Mucosa of gallbladder (tissue), 1 donor: Measurements from ENCODE around the gene DSCAM. TPM values are rescaled to one million over a fixed set of nuclear protein-coding genes. Genes with fewer than 3 reads are reported as not detected.

Source experiments
- DNase-seq: peaks from one replicate; pipeline ENCODE4 v3.0.0-alpha.2; 2020; ENCODE audit warnings: low spot score
- total RNA-seq: library from RNA; stranded (reverse); gene quantifications from one replicate; pipeline ENCODE4 v1.2.1, GENCODE V29; 2021
- donor health status: DM: no; HTN: no; CAD: no.

Gene DSCAM
- total RNA-seq, 1 donor from 2014 or later: 0.09 TPM

DNA sequence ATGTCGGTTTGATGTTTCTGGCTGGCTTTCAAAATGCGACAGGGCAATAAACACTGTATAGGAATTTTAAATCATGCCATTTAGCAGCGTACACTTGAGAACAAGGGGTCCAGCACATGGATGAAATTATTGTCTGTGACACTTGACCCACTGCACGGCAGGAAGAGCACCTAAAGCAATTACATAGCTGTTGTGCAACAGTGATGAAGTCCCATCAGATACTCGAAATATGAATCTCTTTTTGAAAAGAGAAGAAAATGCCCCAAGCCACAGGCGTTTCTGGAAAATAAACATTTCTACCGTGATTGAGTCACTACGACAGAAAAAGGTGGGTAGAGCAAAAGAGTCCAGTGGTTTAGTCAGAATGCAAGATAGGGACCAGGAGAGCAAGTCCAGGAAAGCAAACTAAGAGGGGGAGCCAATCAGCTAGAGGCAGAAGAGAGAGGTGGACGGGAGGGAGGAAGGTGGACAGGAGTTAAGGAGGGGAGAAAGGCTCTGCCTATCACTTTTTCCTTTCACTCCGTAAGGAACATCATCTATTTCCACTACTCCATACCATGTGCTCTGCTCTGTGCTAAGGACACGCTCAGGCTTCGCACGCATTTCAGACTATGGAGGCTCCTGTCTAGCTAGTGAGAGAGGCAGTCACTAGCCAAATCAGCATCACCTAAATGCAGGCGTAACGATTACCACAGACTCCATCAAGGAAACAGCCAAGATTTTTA lies 6.4 kb downstream of the DSCAM start:
- no peak for DNase-seq

DNA sequence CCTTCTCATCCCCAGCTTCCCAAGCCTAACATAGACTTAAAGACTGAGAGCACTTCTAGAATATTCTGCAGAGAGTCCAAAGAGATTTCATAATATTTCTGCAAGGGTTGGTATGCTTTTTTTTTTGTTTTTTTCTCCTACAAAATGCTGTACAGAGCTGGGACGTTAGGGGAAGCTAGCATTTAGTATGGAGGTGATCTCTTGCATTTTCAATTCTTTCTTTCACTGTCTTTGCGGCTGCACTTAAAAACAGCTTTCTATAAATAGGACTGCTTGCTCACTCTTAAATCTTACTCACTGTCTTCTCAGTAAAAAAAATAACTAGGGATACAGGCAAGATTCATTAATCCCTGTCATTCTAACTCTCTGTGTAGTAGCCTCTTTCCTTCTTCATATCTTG lies 7.4 kb downstream of the DSCAM start:
- DNase-seq: no peak

DNA sequence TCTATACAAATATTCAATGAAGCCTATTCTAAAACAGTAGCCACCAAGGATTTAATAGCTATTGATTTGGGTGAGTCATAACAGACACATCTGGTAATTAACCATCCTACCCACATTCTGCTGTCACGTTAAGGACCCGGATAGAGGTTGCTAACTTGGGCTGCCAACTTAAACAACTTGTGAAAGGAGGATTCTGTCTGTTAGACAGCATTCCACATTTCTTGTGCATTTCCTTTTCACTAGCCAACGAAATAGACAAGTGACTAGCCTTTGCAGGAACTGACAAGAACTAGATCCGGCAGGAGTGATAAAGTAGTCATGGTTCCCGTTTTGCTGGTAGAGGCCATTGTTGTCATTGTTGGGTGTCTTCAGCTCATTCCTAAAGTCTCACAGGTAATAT lies 9.5 kb downstream of the DSCAM start:
- no peak for DNase-seq

DNA sequence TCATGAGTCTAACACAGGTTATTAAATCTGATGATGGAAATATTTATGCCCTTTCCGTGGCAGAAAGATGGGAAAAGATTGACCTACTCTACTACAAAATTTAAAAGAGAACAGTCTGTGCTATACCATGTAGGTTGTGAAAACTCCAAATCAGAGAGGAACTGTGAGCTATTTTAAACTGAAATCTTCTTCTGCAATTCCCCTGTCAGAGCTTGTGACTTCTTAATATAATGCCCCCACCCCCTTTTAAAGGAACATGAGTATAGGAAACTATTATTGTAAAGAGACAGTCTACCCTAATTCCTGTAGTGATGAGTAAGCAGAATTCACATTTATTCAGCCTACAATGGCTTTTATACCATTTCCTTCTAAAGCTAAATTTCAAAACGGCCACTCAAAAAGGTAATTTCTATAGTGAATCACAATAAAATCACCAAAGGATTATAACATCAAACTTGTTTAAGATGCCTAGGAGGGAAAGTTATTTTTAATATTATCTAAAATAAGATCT lies 11.7 kb downstream of the DSCAM start:
- no peak for DNase-seq

DNA sequence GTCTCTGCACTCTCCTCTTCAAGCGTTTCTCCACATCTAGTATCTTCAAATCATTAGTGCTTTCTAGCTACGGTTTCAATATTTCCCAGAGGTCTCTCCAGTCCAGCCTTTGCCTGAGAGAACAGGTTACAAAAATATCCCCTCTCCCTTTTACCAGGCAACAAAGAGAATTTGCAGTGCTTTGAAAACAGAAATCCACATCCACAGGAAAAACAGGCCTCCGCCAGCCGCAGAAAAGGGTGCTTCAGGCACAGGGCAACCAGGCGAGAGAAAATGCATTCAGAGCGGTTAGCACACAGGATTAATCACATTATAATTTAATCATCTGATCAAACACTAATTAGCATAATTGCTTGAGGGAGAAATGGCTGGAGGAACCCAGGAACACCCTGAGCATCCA lies 13.8 kb downstream of the DSCAM start:
- DNase-seq: no peak

DNA sequence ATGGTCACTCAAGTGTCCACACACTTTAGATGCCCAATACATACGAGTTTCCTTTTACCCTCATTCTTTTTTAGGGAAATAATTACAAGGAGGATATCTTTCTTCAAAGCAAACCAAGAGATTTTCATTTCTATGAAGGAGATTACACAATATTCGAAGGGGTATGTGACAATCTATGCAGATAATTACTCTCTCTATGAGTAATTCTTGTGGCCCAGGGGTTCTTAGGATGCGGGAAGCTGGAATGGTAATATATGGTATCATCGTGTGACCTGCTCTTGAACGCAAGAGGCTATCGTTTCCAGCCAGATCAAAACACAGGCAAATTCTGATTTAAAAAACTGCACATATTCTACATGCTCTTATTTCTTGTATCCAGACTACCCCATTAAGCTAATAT lies 14.6 kb downstream of the DSCAM start:
- no peak for DNase-seq

DNA sequence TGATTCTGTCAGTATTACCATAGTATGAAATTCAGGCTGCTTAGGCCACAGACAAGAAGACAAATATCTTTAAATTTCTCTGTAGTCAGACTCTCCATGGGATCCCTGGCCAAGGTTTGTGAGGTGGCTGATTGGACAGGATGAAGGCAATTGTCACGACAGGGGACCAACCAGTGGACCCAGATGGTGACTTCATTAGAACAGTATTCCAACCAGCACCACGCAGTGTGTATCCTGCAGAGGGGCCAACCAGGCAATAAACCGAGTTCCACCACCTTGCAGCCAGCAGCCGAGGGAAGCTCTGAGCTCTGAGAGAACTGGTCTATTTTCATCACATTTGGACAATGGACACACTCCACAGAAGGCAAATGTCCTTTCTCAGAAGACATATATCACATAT lies 16.1 kb downstream of the DSCAM start:
- no peak for DNase-seq

DNA sequence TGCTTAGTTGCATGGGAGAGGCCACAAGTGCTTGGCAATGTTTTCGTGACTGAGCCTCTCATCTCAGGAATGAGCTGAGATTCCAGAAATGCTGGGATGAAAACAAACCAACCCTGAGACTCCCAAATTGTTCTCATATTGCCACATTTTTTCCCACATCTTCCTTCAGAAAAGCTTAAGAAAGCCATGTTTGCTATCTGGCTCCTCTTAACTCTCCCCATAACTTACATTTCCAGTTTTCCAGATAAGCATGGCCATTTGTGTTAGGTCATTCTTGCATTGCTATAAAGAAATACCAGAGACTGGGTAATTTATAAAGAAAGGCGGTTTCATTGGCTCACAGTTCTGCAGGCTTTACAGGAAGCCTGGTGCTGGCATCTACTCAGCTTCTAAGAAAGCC lies 17.2 kb downstream of the DSCAM start:
- no peak for DNase-seq

DNA sequence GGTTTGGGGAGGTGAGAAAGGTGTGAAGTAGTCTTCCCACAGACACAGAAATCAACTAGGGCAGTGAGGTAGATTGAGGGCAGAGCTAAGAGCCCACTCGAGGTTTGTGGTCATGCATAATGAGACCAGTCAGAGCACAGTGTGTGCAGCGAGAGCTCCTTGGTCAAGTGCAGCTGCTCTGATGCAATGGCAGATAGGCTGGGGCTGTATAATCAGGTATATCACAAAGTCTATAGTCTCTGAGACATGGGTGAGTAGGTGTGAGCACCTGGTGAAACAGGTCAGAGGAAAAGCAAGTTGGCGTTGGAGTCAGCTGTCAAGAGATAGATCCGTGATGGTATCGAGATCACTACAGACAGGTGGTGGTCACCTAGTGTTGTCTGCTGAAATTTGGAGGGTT lies 17.6 kb downstream of the DSCAM start:
- no peak for DNase-seq

DNA sequence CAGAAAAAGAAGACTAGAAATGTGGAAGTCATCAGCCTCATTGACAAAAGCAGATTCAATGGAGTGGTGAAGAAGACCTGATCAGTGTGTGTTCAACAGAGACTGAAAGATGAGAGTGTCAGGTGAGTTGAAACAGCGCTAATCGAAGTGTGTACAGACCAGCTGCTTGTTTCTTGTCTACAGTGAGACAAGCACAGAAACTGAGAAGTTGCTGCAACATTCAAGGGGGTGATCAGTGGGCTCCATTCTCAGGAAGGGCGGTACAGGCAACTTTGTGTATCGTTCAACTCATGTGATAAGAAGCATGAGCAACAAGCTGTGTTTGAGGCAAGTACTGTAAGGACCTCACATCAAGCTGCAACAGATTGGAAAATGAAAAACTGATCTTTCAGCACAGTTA lies 19.4 kb downstream of the DSCAM start:
- DNase-seq: no peak

DNA sequence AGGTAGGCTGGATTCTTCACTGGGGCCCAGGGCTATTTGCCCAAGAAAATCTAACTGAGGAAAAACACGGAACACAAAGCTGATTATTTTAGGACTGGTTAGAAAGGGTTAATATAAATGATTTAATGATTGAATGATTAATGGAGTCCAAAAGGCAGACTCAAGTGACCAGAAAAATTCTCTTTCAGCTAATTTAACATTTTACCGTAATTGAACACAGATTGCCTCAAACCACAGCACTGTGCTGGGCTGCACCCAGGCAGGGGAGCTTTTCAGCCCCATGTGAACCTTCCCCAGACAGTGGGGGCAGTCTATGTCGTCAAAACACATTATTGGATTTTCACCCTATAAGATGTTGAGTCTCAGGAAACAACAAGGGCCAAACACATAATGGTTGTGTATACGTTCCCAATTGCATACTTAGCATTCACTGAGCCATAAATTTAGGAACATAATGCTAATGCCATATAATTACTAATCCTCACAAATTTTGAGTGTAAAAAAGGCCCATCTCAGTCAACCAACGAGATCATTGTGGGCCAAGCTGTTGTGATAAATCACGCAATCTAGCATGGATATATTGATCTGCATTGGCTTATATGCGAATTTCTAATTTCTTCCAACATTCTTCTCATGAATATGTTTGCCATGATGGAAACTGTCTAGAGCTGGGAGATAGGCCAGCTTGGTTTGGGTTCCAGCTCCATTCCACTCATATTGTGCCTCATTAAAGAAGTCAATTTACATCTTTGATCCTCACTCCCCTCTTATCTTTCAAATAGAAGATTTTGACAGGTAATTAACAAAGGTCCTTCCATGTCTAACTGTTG lies 27.7 kb downstream of the DSCAM start:
- no peak for DNase-seq

DNA sequence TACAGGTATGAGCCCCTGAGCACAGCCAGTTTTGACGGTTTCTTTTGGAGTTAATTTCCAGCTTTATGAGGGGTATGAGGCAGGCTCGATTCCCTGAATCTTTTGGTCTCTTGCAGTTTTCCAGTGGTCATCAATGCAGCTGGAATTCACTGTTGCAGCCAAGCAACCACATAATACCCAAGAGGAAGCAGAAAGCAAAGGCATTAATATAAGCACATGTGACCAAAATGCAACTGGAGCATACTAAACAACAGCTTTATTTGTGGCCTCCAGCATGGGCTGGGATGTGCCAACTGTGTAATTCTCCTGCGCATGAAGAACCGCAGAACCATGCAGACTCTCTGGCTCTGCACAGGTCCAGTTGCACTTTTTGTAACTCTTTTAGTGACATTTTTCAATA lies 33.0 kb downstream of the DSCAM start:
- DNase-seq: no peak

DNA sequence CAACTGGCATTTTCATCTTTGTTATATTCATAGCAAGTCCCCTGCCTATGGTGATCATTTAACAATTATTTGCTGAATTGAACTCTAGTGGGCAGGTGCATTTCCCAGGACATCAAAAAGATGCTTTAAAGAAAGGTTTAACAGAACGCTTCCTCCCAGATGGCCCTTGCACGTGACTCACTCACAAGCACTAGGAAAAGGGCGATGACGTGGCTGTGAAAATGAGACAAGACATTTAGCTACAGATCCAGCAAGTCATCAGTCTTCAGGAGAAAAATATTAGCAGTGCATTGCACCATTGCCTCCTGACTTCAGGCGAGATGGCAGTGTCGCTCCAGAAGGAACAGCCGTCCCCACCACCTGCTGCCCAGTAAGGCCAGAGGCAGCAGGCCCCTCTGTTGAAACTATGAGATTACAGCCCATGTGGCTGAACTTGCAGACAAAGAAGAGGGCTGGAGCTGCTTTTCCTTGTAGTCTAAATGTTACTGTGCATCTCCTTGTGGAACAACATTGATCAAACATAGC lies 37.2 kb downstream of the DSCAM start:
- DNase-seq: no peak

DNA sequence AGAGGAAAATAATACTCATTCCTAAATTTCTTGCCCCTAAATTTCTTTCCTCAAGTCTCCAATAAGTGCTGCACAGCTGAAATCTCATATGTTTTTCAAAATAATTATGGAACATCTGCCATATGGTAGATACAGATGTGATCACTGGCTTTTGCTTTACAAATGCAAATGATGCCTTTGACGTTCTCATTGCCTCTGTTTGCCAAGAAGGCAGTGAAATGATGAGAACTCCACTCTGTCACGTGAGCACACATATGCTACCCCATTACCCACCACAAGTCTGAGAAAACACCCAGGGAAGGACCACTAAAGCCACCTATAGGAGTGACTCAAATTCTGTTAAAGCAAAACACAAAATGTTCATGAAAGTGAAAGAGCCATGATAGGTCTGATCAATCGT lies 43.9 kb downstream of the DSCAM start:
- no peak for DNase-seq

DNA sequence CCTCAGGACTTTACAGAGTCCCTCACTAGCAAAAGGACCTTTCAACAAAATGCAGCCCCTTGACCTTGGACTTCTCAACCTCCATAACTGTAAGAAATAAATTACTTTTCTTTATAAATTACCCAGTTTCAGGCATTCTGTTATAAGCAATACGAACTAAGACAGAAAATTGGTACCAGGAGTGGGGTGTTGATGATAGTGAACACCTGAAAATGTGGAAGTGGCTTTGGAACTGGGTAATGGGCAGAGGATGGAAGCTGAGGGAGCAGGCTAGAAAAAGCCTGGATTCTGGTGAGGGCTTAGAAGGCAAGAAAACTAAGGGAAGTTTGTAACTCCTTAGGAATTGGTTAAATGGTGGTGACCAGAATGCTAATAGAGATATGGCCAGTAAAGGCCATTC lies 46.8 kb downstream of the DSCAM start:
- no peak for DNase-seq

DNA sequence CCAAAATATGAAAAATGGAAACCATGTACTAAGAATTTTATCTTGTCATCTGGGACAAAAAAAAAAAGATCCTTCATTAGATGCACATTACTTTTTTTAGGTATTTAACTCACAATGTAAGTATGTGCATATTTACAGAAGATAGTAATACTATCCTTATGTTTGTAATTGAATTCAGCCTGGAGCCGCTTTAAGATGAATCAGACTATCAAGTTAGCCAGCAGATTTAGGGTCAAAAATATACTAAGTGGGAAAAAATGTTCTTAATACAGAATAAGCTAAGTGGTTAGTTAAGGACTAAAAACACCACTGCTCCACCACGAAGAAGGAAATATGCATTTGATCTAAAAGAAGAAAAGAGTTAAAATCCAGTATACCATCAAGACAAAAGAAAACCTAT lies 49.1 kb downstream of the DSCAM start:
- no peak for DNase-seq

DNA sequence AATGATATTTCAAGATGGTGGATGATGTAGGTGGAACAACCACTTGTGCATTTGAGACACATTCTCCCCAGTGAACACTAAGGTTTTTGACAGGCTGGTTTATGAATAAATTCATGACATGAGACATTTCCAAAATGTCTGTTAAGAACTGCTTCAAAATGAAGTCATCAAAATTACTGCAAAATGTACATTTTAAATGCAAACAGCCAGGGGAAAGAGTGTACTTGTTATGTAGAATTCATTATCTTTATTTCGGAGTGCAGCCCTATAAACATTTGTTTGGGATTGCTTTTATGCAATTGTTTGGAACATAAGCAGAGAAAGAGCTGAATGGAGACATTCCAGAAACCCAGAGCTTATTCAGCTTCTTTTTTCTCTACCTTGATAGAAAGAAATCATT lies 49.5 kb downstream of the DSCAM start:
- DNase-seq: no peak

DNA sequence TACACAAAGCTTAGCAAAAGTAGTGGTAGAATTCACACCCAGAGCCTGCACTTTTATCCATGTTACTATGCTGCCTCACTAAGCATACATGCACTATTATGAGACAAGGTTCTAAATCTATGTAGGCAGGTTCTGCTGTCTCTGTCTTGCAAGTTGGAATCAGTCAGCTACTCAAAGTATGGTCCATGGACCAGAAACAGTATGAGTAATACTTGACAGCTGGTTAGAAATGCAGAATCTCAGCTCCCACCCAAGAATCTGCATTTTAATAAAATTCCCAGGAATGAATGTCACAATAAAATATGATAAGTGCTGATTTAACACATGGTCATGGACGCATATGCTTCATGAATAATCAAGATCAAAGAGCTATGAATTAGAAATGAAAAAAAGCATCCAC lies 50.5 kb downstream of the DSCAM start:
- no peak for DNase-seq

DNA sequence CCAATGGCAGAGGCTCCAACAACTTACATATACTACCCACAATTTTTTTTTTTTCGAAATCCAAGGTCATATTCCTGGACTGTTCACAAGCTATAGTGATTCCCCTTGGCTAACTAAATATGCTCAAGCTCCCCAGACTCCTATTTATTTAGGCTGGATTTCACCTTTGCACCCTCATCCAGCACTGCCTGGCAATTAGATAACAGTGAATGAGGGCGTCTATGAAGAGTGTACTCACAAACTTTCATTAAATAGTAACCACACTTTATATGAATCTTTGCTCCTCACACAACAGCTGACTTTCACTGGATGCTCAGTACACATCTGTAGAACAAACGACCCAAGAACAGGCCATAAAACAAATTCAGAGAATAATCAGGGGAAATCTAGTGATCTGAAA lies 51.6 kb downstream of the DSCAM start:
- no peak for DNase-seq

DNA sequence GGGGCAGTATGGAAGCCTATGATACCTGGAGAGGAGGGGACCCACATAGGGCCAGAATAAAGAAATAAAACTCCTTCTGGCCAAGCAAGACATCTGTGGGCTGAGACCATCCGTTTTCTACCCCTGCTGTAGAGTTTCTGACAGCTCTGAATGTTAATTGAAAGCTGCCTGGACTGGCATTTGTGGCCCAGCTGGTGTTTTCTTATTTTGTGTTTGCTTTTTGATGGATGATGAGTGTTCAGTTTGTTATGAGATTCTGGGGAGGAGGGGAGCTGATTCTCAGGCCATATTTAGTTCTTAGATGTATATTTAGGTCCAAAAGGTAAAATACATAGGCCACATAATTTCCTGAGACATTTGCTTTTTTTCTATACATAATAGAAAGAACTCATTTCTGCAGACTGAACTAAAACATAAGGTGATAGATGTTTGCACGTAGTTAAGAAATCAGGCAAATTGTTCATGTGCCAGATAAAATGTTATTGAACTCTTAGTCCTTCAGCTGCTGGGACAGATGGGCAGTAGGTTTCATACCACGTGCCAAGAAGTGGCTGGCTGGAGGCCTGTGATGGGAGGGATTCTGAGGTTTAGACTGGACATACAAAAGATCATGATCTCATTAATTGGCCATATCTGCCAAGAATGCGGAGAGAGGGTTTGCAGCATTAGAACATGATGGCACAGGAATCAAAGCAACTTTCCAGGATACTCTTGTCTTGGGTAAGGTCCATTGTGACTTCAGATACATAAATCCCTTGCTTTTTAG lies 54.1 kb downstream of the DSCAM start:
- no peak for DNase-seq

DNA sequence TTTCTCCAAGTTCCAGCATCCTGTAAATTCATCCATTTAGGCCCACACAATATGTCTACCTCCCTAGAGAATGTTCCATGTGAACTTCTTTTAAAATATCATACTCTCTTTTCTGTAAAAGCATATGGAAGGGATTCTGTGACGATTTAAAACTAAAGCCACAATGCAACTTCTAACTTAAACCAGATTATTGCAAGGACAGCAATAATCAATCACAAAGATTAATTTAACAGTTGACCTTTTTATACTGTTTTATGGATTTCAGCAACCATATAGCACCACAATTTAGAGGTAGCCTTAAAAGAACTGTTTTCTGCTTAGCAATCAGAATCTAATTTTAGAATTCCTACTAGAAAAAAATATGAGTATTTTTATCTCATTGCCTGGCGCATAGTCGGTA lies 58.3 kb downstream of the DSCAM start:
- DNase-seq: no peak

DNA sequence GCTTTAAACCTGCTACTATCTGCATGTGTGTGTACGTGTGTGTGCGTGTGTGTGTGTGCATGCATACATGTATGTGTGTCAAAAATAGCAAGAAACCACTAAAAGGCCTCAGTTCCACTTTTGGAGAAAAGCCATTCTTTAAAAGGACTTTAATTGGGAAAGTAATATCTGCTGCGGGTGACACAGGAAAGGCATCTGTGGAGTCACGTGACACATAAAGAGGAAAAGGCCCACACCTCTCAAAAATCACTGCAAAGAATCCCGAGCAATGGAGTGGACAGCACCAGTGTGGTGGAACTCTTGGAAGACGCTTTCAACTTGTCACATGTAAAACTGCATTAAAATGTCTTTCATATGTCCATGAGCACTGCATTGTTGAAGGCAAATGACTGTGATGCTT lies 63.6 kb downstream of the DSCAM start:
- no peak for DNase-seq
